ES-I3 (cell line): Measurements from ENCODE around the gene CELF5.

Experiments
- H3K36me3 ChIP-seq: 2 replicates; pipeline ENCODE4 v1.6.1; 2013; ENCODE audit warnings: mild to moderate bottlenecking, low read length, control low read depth, moderate library complexity; ENCODE audit not compliant: insufficient read depth
- H3K4me1 ChIP-seq: 2 replicates; pipeline ENCODE4 v1.6.1; 2013; ENCODE audit warnings: mild to moderate bottlenecking, control low read depth, low read length; ENCODE audit not compliant: insufficient read depth
- H3K9ac ChIP-seq: 2 replicates; pipeline ENCODE4 v1.6.1; 2013; ENCODE audit warnings: low read depth, mild to moderate bottlenecking, low read length, moderate library complexity
- H3K9me3 ChIP-seq: 2 replicates; pipeline ENCODE4 v1.6.1; 2013; ENCODE audit warnings: mild to moderate bottlenecking, low read length, moderate library complexity; ENCODE audit not compliant: control insufficient read depth, insufficient read depth

CELF5 gene

GRCh38 chr19:3224346-3225168 is at the start of gene CELF5:
Gene CELF5, plus strand, starts transcription at chr19:3224661. Its CDS starts 79 bp downstream, at chr19:3224740.
- Histone ChIP-seq H3K9me3 (no peaks in the 10 kb centered on the region), H3K4me1 (no peaks in the 10 kb centered on the region), H3K36me3 (no peaks in the 10 kb centered on the region), H3K9ac (peak within 1 kb of the TSS; percentile 58)

- Histone ChIP-seq H3K36me3 (no peaks in the 10 kb centered on the region), H3K4me1 (peaks cover 3% of the 10 kb centered on the region; the same call in 1 of the 2 replicates), H3K9me3 (no peaks in the 10 kb centered on the region), H3K9ac (no peak overlapping the region)
Measured at GRCh38 chr19:3175781-3176714, 48.4 kb upstream of the CELF5 start.

GRCh38 chr19:3176715-3177501 is 47.6 kb upstream of the CELF5 start:
- Histone ChIP-seq H3K36me3 (no peaks in the 10 kb centered on the region), H3K9me3 (no peaks in the 10 kb centered on the region), H3K4me1 (peaks cover 3% of the 10 kb centered on the region; the same call in 1 of the 2 replicates), H3K9ac (no peak overlapping the region)

GRCh38 chr19:3178377-3178972 is 46.0 kb upstream of the CELF5 start, which contains the start of gene S1PR4:
Gene S1PR4, plus strand, starts transcription at chr19:3178769. Its CDS starts 24 bp downstream, at chr19:3178793.
- Histone ChIP-seq H3K9me3 (no peaks in the 10 kb centered on the region), H3K9ac (no peak within 1 kb of the TSS), H3K4me1 (peaks cover 3% of the 10 kb centered on the region; the same call in 1 of the 2 replicates), H3K36me3 (no peaks in the 10 kb centered on the region)

- Histone ChIP-seq H3K9ac (no peak overlapping the region), H3K36me3 (no peaks in the 10 kb centered on the region), H3K9me3 (no peaks in the 10 kb centered on the region), H3K4me1 (peaks cover 3% of the 10 kb centered on the region; the same call in 1 of the 2 replicates)
Measured at GRCh38 chr19:3178973-3179738, 45.3 kb upstream of the CELF5 start.

- no peak overlapping the region for H3K9ac ChIP-seq
- H3K9me3 ChIP-seq, result no peaks in the 10 kb centered on the region
- H3K36me3 ChIP-seq, result no peaks in the 10 kb centered on the region
- H3K4me1 ChIP-seq, result peaks cover 3% of the 10 kb centered on the region; the same call in 1 of the 2 replicates
Measured at GRCh38 chr19:3179739-3180293, 44.6 kb upstream of the CELF5 start.

GRCh38 chr19:3183721-3184641 is 40.5 kb upstream of the CELF5 start:
- no peak overlapping the region for H3K9ac ChIP-seq
- no peaks in the 10 kb centered on the region for H3K36me3 ChIP-seq
- peaks cover 5% of the 10 kb centered on the region for H3K4me1 ChIP-seq
- H3K9me3 ChIP-seq, result no peaks in the 10 kb centered on the region

GRCh38 chr19:3184847-3185460 is 39.5 kb upstream of the CELF5 start:
- peak overlapping the region; percentile 97; the same call in 1 of the 2 replicates for H3K9ac ChIP-seq
- no peaks in the 10 kb centered on the region for H3K36me3 ChIP-seq
- H3K9me3 ChIP-seq, result no peaks in the 10 kb centered on the region
- H3K4me1 ChIP-seq, result peaks cover 13% of the 10 kb centered on the region

GRCh38 chr19:3185461-3186159 is 38.9 kb upstream of the CELF5 start, which contains the start of gene NCLN:
Gene NCLN, plus strand, starts transcription at chr19:3185930. Its CDS starts 101 bp downstream, at chr19:3186031.
- Histone ChIP-seq H3K4me1 (peaks cover 13% of the 10 kb centered on the region), H3K9me3 (no peaks in the 10 kb centered on the region), H3K9ac (peak within 1 kb of the TSS; percentile 97), H3K36me3 (no peaks in the 10 kb centered on the region)

GRCh38 chr19:3186160-3186688 is 38.2 kb upstream of the CELF5 start:
- no peaks in the 10 kb centered on the region for H3K9me3 ChIP-seq
- H3K36me3 ChIP-seq, result no peaks in the 10 kb centered on the region
- H3K9ac ChIP-seq, result peak overlapping the region; percentile 97
- H3K4me1 ChIP-seq, result peaks cover 13% of the 10 kb centered on the region
